ENCODE data around the gene OR52J3. TPM values are rescaled to one million over a fixed set of nuclear protein-coding genes. Genes with fewer than 3 reads are reported as not detected.

OR52J3 gene
- total RNA-seq, 1 donor from 2014 or later, result not detected

DNA sequence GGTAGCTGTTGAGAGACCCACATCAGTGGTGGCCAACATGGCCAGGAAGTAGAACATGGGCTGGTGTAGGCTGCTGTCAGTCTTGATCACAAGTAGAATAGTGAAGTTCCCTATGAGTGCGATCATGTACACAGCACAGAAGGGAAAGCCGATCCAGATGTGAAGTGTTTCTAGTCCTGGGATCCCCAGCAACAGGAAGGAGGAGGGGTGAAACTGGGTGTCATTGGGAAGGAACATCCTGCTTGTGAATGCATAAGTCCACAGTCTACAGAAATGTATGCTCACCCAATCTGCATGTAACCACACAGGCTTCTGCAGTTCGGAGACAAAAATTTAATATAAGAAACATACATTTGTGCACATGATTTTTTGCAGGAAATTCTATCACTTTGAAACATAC, 13.1 kb downstream of the OR52J3 start, which contains the start of gene OR52E2:
Gene OR52E2, minus strand, starts transcription at position 237 of the 400 bp plus-strand sequence. Its CDS starts 0 bp downstream, at position 237.
- H3K27ac Mint-ChIP-seq (ENCODE audit: unreplicated experiment), result no peak within 1 kb of the TSS
- TF ChIP-seq EZH2 (IDR thresholded peaks at IDR 0.05; ENCODE audit: insufficient read depth, low read length), result no peak
- TF ChIP-seq, protein P1, sequence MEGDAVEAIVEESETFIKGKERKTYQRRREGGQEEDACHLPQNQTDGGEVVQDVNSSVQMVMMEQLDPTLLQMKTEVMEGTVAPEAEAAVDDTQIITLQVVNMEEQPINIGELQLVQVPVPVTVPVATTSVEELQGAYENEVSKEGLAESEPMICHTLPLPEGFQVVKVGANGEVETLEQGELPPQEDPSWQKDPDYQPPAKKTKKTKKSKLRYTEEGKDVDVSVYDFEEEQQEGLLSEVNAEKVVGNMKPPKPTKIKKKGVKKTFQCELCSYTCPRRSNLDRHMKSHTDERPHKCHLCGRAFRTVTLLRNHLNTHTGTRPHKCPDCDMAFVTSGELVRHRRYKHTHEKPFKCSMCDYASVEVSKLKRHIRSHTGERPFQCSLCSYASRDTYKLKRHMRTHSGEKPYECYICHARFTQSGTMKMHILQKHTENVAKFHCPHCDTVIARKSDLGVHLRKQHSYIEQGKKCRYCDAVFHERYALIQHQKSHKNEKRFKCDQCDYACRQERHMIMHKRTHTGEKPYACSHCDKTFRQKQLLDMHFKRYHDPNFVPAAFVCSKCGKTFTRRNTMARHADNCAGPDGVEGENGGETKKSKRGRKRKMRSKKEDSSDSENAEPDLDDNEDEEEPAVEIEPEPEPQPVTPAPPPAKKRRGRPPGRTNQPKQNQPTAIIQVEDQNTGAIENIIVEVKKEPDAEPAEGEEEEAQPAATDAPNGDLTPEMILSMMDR (IDR thresholded peaks at IDR 0.05; ENCODE audit: insufficient read depth, low read depth, low read length), result no peak

DNA sequence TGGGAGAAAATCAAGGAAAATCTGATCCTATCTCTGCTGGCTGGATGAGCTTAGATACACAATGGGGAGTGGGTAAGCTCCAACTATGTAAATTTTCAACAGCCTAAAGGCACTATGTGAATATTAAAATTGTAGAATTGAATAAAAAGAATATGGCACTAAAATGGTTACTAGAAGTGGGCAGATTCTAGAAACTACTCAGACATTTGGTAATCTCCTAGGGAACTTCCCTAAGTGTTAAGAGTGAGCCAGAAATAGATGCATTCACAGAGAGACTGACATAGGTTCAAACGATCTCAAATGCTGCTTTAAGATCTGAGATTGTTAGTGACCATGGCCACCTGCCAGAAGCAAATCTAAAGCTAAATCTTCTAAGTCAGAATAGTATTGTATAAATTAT, 18.7 kb downstream of the OR52J3 start:
- H3K36me3 ChIP-seq (ENCODE audit: insufficient read depth, low read length), result no peaks in the 10 kb centered on the region
- H3K4me1 ChIP-seq (ENCODE audit: insufficient read depth, low read length), result no peaks in the 10 kb centered on the region
- H3K27me3 ChIP-seq (ENCODE audit: insufficient read depth, low read length), result no peaks in the 10 kb centered on the region
- Mint-ChIP-seq H3K4me3 (ENCODE audit: unreplicated experiment) (no peak overlapping the region), H3K27ac (ENCODE audit: unreplicated experiment) (no peak overlapping the region), H3K4me1 (ENCODE audit: low read depth, unreplicated experiment) (no peaks in the 10 kb centered on the region), H3K9me3 (ENCODE audit: unreplicated experiment) (no peaks in the 10 kb centered on the region), H3K27me3 (ENCODE audit: low read depth, unreplicated experiment) (no peaks in the 10 kb centered on the region), H3K36me3 (ENCODE audit: low read depth, unreplicated experiment) (no peaks in the 10 kb centered on the region)
- no peaks in the 10 kb centered on the region for H4K20me1 ChIP-seq (ENCODE audit: insufficient read depth, low read length)
- H3K9me3 ChIP-seq (ENCODE audit: insufficient read depth, low read depth, low read length), result no peaks in the 10 kb centered on the region
- no peak overlapping the region for H3K9ac ChIP-seq (ENCODE audit: low read length)
- H3K27ac ChIP-seq (ENCODE audit: low read depth, low read length), result no peak overlapping the region
- FAIRE-seq (no peak), DNase-seq (ENCODE audit: low read depth) (no peak)
- no peak overlapping the region for H2AFZ ChIP-seq (ENCODE audit: low read depth, low read length)
- TF ChIP-seq EZH2 (IDR thresholded peaks at IDR 0.05; ENCODE audit: insufficient read depth, low read length), result no peak
- TF ChIP-seq, protein P1 (IDR thresholded peaks at IDR 0.05; ENCODE audit: insufficient read depth, low read depth, low read length), result no peak
- H3K4me2 ChIP-seq (ENCODE audit: low read length), result no peak overlapping the region
- H3K79me2 ChIP-seq (ENCODE audit: insufficient read depth, low read length), result no peaks in the 10 kb centered on the region
- H3K4me3 ChIP-seq (ENCODE audit: insufficient read depth, low read depth, low read length), result no peak overlapping the region

More for the DNA sequence above, 13.1 kb downstream of the OR52J3 start, which contains the start of gene OR52E2:
- FAIRE-seq (no peak), DNase-seq (ENCODE audit: low read depth) (no peak)
- Histone ChIP-seq H3K27me3 (ENCODE audit: insufficient read depth, low read length) (no peaks in the 10 kb centered on the region), H4K20me1 (ENCODE audit: insufficient read depth, low read length) (no peaks in the 10 kb centered on the region), H3K27ac (ENCODE audit: low read depth, low read length) (no peak within 1 kb of the TSS), H3K9me3 (ENCODE audit: insufficient read depth, low read depth, low read length) (no peaks in the 10 kb centered on the region), H2AFZ (ENCODE audit: low read depth, low read length) (no peak within 1 kb of the TSS), H3K9ac (ENCODE audit: low read length) (no peak within 1 kb of the TSS), H3K36me3 (ENCODE audit: insufficient read depth, low read length) (no peaks in the 10 kb centered on the region), H3K4me2 (ENCODE audit: low read length) (no peak within 1 kb of the TSS), H3K4me1 (ENCODE audit: insufficient read depth, low read length) (no peaks in the 10 kb centered on the region), H3K79me2 (ENCODE audit: insufficient read depth, low read length) (no peaks in the 10 kb centered on the region), H3K4me3 (ENCODE audit: insufficient read depth, low read depth, low read length) (no peak within 1 kb of the TSS)
- Mint-ChIP-seq H3K27me3 (ENCODE audit: low read depth, unreplicated experiment) (no peaks in the 10 kb centered on the region), H3K4me3 (ENCODE audit: unreplicated experiment) (no peak within 1 kb of the TSS), H3K4me1 (ENCODE audit: low read depth, unreplicated experiment) (no peaks in the 10 kb centered on the region), H3K36me3 (ENCODE audit: low read depth, unreplicated experiment) (no peaks in the 10 kb centered on the region), H3K9me3 (ENCODE audit: unreplicated experiment) (no peaks in the 10 kb centered on the region)

DNA sequence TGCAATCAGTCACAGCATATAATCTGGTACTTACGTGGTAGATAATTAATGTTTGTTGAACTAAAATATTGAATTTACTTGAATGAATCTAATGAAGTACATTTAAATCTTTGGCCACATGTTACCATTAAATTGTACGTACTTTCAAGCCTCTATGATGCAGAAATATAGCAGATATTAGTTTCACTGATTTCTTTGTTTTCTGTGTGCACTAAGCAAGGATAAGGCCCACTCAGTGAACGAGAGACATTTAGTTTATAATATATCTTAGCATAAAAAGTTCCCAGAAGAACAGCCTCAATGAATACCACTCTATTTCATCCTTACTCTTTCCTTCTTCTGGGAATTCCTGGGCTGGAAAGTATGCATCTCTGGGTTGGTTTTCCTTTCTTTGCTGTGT, 22.9 kb downstream of the OR52J3 start, which contains the start of gene OR52E1:
Gene OR52E1, plus strand, starts transcription at position 301 of the 400 bp plus-strand sequence.
- Histone ChIP-seq H3K79me2 (ENCODE audit: insufficient read depth, low read length) (no peaks in the 10 kb centered on the region), H3K4me2 (ENCODE audit: low read length) (no peak within 1 kb of the TSS), H4K20me1 (ENCODE audit: insufficient read depth, low read length) (no peaks in the 10 kb centered on the region), H3K27ac (ENCODE audit: low read depth, low read length) (no peak within 1 kb of the TSS), H3K27me3 (ENCODE audit: insufficient read depth, low read length) (no peaks in the 10 kb centered on the region), H3K36me3 (ENCODE audit: insufficient read depth, low read length) (no peaks in the 10 kb centered on the region), H3K4me1 (ENCODE audit: insufficient read depth, low read length) (no peaks in the 10 kb centered on the region), H2AFZ (ENCODE audit: low read depth, low read length) (no peak within 1 kb of the TSS), H3K9ac (ENCODE audit: low read length) (no peak within 1 kb of the TSS), H3K9me3 (ENCODE audit: insufficient read depth, low read depth, low read length) (no peaks in the 10 kb centered on the region), H3K4me3 (ENCODE audit: insufficient read depth, low read depth, low read length) (no peak within 1 kb of the TSS)
- no peak for DNase-seq (ENCODE audit: low read depth)
- Mint-ChIP-seq H3K4me1 (ENCODE audit: low read depth, unreplicated experiment) (peaks cover 2% of the 10 kb centered on the region), H3K36me3 (ENCODE audit: low read depth, unreplicated experiment) (no peaks in the 10 kb centered on the region), H3K9me3 (ENCODE audit: unreplicated experiment) (no peaks in the 10 kb centered on the region), H3K4me3 (ENCODE audit: unreplicated experiment) (no peak within 1 kb of the TSS), H3K27ac (ENCODE audit: unreplicated experiment) (no peak within 1 kb of the TSS), H3K27me3 (ENCODE audit: low read depth, unreplicated experiment) (no peaks in the 10 kb centered on the region)
- TF ChIP-seq, protein P1 (IDR thresholded peaks at IDR 0.05; ENCODE audit: insufficient read depth, low read depth, low read length), result no peak
- TF ChIP-seq EZH2 (IDR thresholded peaks at IDR 0.05; ENCODE audit: insufficient read depth, low read length), result no peak
- no peak for FAIRE-seq

Data from astrocyte (in vitro differentiated cells and primary cell).